ENCODE results near the gene PCNP. TPM values are rescaled to one million over a fixed set of nuclear protein-coding genes. Genes with fewer than 3 reads are reported as not detected.

PCNP gene
- total RNA-seq, 6 experiments from 2014 or later = 32.9 to 57.0 (median 46.6) TPM

GRCh38 chr3:101643009-101643844 is 69.2 kb downstream of the PCNP start:
- 88% methylated on average over 7 of the region's 8 CpGs for whole genome bisulfite sequencing (ENCODE audit: insufficient coverage, low coverage, low lambda C conversion rate, missing lambda C conversion rate)
- H3K36me3 ChIP-seq = no peaks in the 10 kb centered on the region
- no peak overlapping the region for H3K27ac ChIP-seq
- TF ChIP-seq POLR2A (IDR thresholded peaks at IDR 0.05) = no peak
- TF ChIP-seq, protein P1, sequence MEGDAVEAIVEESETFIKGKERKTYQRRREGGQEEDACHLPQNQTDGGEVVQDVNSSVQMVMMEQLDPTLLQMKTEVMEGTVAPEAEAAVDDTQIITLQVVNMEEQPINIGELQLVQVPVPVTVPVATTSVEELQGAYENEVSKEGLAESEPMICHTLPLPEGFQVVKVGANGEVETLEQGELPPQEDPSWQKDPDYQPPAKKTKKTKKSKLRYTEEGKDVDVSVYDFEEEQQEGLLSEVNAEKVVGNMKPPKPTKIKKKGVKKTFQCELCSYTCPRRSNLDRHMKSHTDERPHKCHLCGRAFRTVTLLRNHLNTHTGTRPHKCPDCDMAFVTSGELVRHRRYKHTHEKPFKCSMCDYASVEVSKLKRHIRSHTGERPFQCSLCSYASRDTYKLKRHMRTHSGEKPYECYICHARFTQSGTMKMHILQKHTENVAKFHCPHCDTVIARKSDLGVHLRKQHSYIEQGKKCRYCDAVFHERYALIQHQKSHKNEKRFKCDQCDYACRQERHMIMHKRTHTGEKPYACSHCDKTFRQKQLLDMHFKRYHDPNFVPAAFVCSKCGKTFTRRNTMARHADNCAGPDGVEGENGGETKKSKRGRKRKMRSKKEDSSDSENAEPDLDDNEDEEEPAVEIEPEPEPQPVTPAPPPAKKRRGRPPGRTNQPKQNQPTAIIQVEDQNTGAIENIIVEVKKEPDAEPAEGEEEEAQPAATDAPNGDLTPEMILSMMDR (IDR thresholded peaks at IDR 0.05) = no peak
- DNase-seq = no peak
- H3K4me1 ChIP-seq = no peaks in the 10 kb centered on the region
- no peaks in the 10 kb centered on the region for H3K9me3 ChIP-seq
- H3K4me3 ChIP-seq = no peak overlapping the region
- no peak for ATAC-seq
- no peaks in the 10 kb centered on the region for H3K27me3 ChIP-seq
- intact Hi-C loops (cut with DNase I) = no loop called here

Small RNAs within 50 kb of the gene (small RNA-seq; reads per million reads assigned to genes)
- gene RF00019 (0 reads per million in 2 experiments), gene RNU6-1256P (0 reads per million in 2 experiments)

Other genes starting within 250 kb of the PCNP start
- 1 to 10 TPM; 3.8 to 7.2 (median 5.7) TPM for gene SENP7, start 61.0 kb upstream of the PCNP start, total RNA-seq
- 10 to 100 TPM in 5 of 6 experiments, 1 to 10 TPM in 1; 9.7 to 28.0 (median 13.3) TPM for gene TRMT10C, start 12.3 kb upstream of the PCNP start, total RNA-seq
- 1 to 10 TPM; 5.4 to 8.5 (median 7.9) TPM for gene ZBTB11, start 103.0 kb downstream of the PCNP start, total RNA-seq
- gene RPL24, start 112.5 kb downstream of the PCNP start, total RNA-seq = 100 to 1,000 TPM; 336 to 620 (median 364) TPM
- gene CEP97, start 150.4 kb downstream of the PCNP start, total RNA-seq = 1 to 10 TPM; 2.2 to 3.8 (median 2.7) TPM
- gene NXPE3, start 205.0 kb downstream of the PCNP start, total RNA-seq = 1 to 10 TPM in 5 of 6 experiments, under 1 TPM in 1; 0.75 to 2.9 (median 1.7) TPM